B cell (primary cell): Measurements from ENCODE around the gene MAP3K20.

ENCODE experiments used
- CTCF ChIP-seq: fragments of 200-600 bp; IDR thresholded peaks from one replicate; pipeline ENCODE4 v1.8.0; 2022; ENCODE audit warnings: antibody characterized with exemption, mild to moderate bottlenecking
- EZH2 ChIP-seq: IDR thresholded peaks from 2 replicates; pipeline ENCODE4 v1.6.1; 2012; ENCODE audit warnings: borderline replicate concordance, low read depth, mild to moderate bottlenecking, moderate library complexity, low read length; ENCODE audit not compliant: insufficient read depth, poor library complexity, severe bottlenecking

GRCh38 chr2:173193925-173194324 lies 118.3 kb downstream of the MAP3K20 start:
- TF ChIP-seq CTCF (no peak), EZH2 (no peak)
